ENCODE data around the gene ABI2. TPM values are rescaled to one million over a fixed set of nuclear protein-coding genes. Genes with fewer than 3 reads are reported as not detected.

The ABI2 gene
- total RNA-seq, 4 donors from 2014 or later, result 9.8 to 69.6 (median 17.8) TPM

GRCh38 chr2:203359450-203359849 is 31.3 kb downstream of the ABI2 start:
- H3K4me1 ChIP-seq, result peaks cover 0 to 11% (median 0%) of the 10 kb centered on the region in 4 donors
- intact Hi-C loops (cut with DNase I; ENCODE audit: low total_unique reads) (no loop called here), in situ Hi-C loops (cut with MboI; ENCODE audit: low pct_ligation_motif_present in 1 of 4, low pct_unique_long_range_greater_than_20kb in 1 of 4, low sequenced_read_pairs in 3 of 4) (no loop called here)
- H3K27me3 ChIP-seq, result no peaks in the 10 kb centered on the region
- 75 to 80% methylated on average over 1 of the region's 1 CpG for WGBS, 2 donors (ENCODE audit: low coverage in 1 of 2)
- H3K36me3 ChIP-seq, result no peaks in the 10 kb centered on the region
- DNase-seq, result no peak
- no peak for TF ChIP-seq POLR2A (IDR thresholded peaks at IDR 0.05)
- TF ChIP-seq POLR2AphosphoS5 (IDR thresholded peaks at IDR 0.05), result no peak
- TF ChIP-seq, protein P1, sequence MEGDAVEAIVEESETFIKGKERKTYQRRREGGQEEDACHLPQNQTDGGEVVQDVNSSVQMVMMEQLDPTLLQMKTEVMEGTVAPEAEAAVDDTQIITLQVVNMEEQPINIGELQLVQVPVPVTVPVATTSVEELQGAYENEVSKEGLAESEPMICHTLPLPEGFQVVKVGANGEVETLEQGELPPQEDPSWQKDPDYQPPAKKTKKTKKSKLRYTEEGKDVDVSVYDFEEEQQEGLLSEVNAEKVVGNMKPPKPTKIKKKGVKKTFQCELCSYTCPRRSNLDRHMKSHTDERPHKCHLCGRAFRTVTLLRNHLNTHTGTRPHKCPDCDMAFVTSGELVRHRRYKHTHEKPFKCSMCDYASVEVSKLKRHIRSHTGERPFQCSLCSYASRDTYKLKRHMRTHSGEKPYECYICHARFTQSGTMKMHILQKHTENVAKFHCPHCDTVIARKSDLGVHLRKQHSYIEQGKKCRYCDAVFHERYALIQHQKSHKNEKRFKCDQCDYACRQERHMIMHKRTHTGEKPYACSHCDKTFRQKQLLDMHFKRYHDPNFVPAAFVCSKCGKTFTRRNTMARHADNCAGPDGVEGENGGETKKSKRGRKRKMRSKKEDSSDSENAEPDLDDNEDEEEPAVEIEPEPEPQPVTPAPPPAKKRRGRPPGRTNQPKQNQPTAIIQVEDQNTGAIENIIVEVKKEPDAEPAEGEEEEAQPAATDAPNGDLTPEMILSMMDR (IDR thresholded peaks at IDR 0.05), result no peak
- TF ChIP-seq EP300 (IDR thresholded peaks at IDR 0.05; ENCODE audit: low read depth), result no peak
- H3K9me3 ChIP-seq, result no peaks in the 10 kb centered on the region
- no peak overlapping the region for H3K27ac ChIP-seq
- H3K4me3 ChIP-seq, result no peak overlapping the region

GRCh38 chr2:203360833-203361430 is 32.7 kb downstream of the ABI2 start:
- TF ChIP-seq POLR2A (IDR thresholded peaks at IDR 0.05) (no peak), EP300 (IDR thresholded peaks at IDR 0.05; ENCODE audit: low read depth) (no peak), POLR2AphosphoS5 (IDR thresholded peaks at IDR 0.05) (no peak)
- TF ChIP-seq, protein P1 (IDR thresholded peaks at IDR 0.05), result no peak
- H3K36me3 ChIP-seq, result no peaks in the 10 kb centered on the region
- H3K4me3 ChIP-seq, result no peak overlapping the region
- H3K9me3 ChIP-seq, result no peaks in the 10 kb centered on the region
- DNase-seq, result no peak
- intact Hi-C loops (cut with DNase I; ENCODE audit: low total_unique reads), result no loop called here
- no peaks in the 10 kb centered on the region for H3K27me3 ChIP-seq
- 65 to 80% methylated on average over 1 to 3 of the region's 3 CpGs for WGBS, 2 donors (ENCODE audit: low coverage in 1 of 2)
- in situ Hi-C loops (cut with MboI; ENCODE audit: low pct_ligation_motif_present in 1 of 4, low pct_unique_long_range_greater_than_20kb in 1 of 4, low sequenced_read_pairs in 3 of 4), result no loop called here
- H3K27ac ChIP-seq, result no peak overlapping the region
- peaks cover 0 to 11% (median 0%) of the 10 kb centered on the region in 4 donors for H3K4me1 ChIP-seq

- intact Hi-C loops (cut with DNase I; ENCODE audit: low total_unique reads), result no loop called here
- Histone ChIP-seq H3K4me3 (no peak overlapping the region), H3K9me3 (no peaks in the 10 kb centered on the region), H3K4me1 (peaks cover 0 to 11% (median 0%) of the 10 kb centered on the region in 4 donors), H3K36me3 (no peaks in the 10 kb centered on the region), H3K27ac (no peak overlapping the region), H3K27me3 (no peaks in the 10 kb centered on the region)
- WGBS, 2 donors (ENCODE audit: low coverage in 1 of 2), result 53 to 75% methylated on average over 2 of the region's 2 CpGs
- DNase-seq, result no peak
- in situ Hi-C loops (cut with MboI; ENCODE audit: low pct_ligation_motif_present in 1 of 4, low pct_unique_long_range_greater_than_20kb in 1 of 4, low sequenced_read_pairs in 3 of 4), result no loop called here
- no peak for TF ChIP-seq POLR2AphosphoS5 (IDR thresholded peaks at IDR 0.05)
Measured at GRCh38 chr2:203361495-203361894, 33.3 kb downstream of the ABI2 start.

DNA sequence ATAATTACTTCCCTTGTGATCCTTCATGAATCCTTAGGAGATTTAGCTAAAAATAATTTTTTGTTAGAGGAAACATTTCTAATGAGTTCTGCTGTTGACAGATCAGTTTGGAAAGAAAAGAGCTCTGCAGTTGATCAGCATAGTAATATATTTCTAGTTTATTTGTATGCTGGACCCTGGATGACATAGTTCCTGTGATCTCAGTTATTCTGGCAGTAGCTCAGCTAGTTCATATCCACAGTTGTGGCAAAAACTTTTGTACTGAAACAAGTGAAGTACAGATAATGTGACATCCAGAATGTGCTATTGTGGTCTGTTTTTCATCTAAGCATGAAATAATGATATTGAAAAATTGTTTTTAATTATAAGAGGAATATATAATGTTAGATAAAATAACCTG is 33.7 kb downstream of the ABI2 start:
- H3K9me3 ChIP-seq, result no peaks in the 10 kb centered on the region
- no peaks in the 10 kb centered on the region for H3K36me3 ChIP-seq
- intact Hi-C loops (cut with DNase I; ENCODE audit: low total_unique reads) (no loop called here), in situ Hi-C loops (cut with MboI; ENCODE audit: low pct_ligation_motif_present in 1 of 4, low pct_unique_long_range_greater_than_20kb in 1 of 4, low sequenced_read_pairs in 3 of 4) (no loop called here)
- peaks cover 0 to 11% (median 0%) of the 10 kb centered on the region in 4 donors for H3K4me1 ChIP-seq
- TF ChIP-seq EP300 (IDR thresholded peaks at IDR 0.05; ENCODE audit: low read depth) (no peak), POLR2AphosphoS5 (IDR thresholded peaks at IDR 0.05) (no peak), POLR2A (IDR thresholded peaks at IDR 0.05) (no peak)
- TF ChIP-seq, protein P1 (IDR thresholded peaks at IDR 0.05), result no peak
- no peak overlapping the region for H3K27ac ChIP-seq
- no peak overlapping the region for H3K4me3 ChIP-seq
- H3K27me3 ChIP-seq, result no peaks in the 10 kb centered on the region
- DNase-seq, result no peak

All from transverse colon (tissue), 4 donors.